ENCODE results near the gene CPOX. TPM values are rescaled to one million over a fixed set of nuclear protein-coding genes. Genes with fewer than 3 reads are reported as not detected.

CPOX gene
- total and polyA plus RNA-seq, 2 experiments from 2014 or later: 13.3 to 38.3 TPM

DNA sequence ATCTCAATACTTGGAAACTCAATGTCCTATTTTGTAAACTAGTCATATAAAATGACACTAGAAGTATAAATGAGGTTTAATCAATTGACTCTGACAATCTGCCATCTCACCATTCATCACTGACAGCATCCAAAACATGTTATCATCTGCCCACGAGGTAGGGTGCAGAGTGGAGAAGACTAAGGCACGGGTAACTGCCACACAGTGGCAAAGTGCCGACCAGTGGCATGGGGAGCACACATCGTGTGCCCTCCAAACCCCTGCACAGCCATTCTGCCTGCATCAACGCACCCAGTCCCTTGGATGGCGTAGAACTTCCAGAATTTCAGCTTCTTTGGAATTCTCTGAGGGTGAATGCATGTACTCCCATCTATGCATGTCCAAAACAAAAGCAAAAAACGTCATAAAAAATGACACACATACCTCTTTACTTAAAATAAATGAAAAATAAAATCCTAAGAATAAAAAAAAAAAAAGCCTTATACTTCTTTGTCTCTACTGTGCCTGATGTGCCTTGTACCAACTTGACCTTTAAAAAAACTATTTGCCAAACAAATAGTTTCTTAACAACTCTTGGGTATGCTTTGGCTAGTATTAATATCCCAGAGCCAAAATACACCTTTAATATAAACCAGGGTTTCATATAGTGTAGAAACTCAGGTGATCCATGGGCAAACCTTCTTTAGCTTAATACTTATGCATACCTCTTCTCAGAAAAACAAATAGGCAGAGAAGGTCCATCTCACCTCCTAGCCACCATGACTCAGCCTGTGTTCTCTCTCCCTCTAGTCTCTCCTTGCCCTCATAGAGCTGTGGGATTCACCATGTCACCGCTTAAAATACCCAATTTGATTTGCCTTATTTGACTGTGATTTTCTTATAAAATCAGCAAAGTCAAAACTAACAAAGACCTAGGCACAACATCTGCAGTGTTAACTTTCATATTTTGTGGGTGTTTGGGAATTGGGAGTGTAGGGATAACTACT lies 12.7 kb downstream of the CPOX start:
- peaks cover 17% of the 10 kb centered on the region for H4K20me1 ChIP-seq (replicated peaks; ENCODE audit: insufficient read depth)
- H3K4me3 ChIP-seq: no peak overlapping the region
- H3K4me3 Mint-ChIP-seq: no peak overlapping the region
- no peak for DNase-seq (ENCODE audit: low spot score)
- peaks cover 9% of the 10 kb centered on the region for H3K79me2 ChIP-seq (replicated peaks; ENCODE audit: insufficient read depth)
- no peaks in the 10 kb centered on the region for H3K9me2 ChIP-seq (ENCODE audit: insufficient read depth)
- no peak overlapping the region for H3K4me2 ChIP-seq
- no peaks in the 10 kb centered on the region for H3F3A ChIP-seq (replicated peaks; ENCODE audit: low read depth)
- no peak for ATAC-seq
- H3K9me3 Mint-ChIP-seq: no peaks in the 10 kb centered on the region
- peaks cover 54% of the 10 kb centered on the region for H3K36me3 ChIP-seq (ENCODE audit: insufficient read depth)
- H3K4me1 ChIP-seq (ENCODE audit: insufficient read depth): no peaks in the 10 kb centered on the region
- H3K27ac ChIP-seq (ENCODE audit: low read depth): no peak overlapping the region
- TF ChIP-seq ZNF331 (CRISPR knock-in tag; IDR thresholded peaks at IDR 0.05; ENCODE audit: low read depth): no peak
- no peak for TF ChIP-seq EZH2 (IDR thresholded peaks at IDR 0.05; ENCODE audit: low read depth, unreplicated experiment)
- TF ChIP-seq JUNB (IDR thresholded peaks at IDR 0.05; ENCODE audit: unreplicated experiment): no peak
- TF ChIP-seq, protein P1, sequence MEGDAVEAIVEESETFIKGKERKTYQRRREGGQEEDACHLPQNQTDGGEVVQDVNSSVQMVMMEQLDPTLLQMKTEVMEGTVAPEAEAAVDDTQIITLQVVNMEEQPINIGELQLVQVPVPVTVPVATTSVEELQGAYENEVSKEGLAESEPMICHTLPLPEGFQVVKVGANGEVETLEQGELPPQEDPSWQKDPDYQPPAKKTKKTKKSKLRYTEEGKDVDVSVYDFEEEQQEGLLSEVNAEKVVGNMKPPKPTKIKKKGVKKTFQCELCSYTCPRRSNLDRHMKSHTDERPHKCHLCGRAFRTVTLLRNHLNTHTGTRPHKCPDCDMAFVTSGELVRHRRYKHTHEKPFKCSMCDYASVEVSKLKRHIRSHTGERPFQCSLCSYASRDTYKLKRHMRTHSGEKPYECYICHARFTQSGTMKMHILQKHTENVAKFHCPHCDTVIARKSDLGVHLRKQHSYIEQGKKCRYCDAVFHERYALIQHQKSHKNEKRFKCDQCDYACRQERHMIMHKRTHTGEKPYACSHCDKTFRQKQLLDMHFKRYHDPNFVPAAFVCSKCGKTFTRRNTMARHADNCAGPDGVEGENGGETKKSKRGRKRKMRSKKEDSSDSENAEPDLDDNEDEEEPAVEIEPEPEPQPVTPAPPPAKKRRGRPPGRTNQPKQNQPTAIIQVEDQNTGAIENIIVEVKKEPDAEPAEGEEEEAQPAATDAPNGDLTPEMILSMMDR (conservative IDR thresholded peaks at IDR 0.05; ENCODE audit: low read depth in 2 of 2): no peak
- H3K4me1 Mint-ChIP-seq: peaks cover 5% of the 10 kb centered on the region; the same call in 2 of the 3 replicates
- H3K27ac Mint-ChIP-seq: no peak overlapping the region; the same call in 1 of the 2 replicates
- H3K27me3 Mint-ChIP-seq (ENCODE audit: insufficient read depth, low read depth, poor library complexity): no peaks in the 10 kb centered on the region
- H2AFZ ChIP-seq: no peak overlapping the region
- no peaks in the 10 kb centered on the region for H3K27me3 ChIP-seq (ENCODE audit: insufficient read depth)
- H3K36me3 Mint-ChIP-seq (ENCODE audit: low read depth): peaks cover 59% of the 10 kb centered on the region

DNA sequence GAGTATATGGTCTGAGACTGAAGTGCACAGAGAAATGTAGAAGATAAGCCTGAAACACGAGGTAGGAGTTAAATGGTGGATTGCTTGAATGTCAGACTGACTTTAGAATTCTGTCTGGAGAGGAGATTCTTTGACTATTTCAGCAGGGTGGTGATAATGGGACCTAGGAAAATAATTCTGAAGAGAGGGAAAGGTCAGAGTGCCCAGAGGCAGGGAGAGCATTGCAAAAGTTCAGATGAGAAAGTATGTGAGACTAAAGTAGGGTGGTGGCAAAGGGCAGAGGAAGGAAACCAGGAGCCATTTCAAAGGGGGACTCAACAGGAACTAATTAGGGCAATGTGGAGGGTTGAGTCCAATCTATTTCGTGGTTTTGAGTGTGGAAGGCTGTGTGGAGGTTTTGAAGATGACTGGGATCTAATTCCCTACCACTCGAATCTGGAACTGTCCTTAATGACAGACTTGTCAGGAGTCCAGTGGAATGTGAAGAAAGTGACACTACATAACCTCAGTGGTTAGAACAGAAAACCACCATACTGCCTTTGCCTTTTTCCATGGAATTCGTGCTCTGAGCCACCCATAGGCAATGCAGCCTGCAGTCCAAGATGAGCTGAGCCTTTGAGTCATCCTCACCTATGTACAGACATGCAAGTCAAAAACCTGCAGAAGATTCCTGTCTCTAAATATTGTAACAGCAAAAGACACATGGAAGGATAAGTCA lies 16.1 kb downstream of the CPOX start:
- ATAC-seq (no peak), DNase-seq (ENCODE audit: low spot score) (no peak)
- Histone ChIP-seq H3K4me2 (no peak overlapping the region), H3K4me3 (no peak overlapping the region), H3K27me3 (ENCODE audit: insufficient read depth) (no peaks in the 10 kb centered on the region), H3K79me2 (replicated peaks; ENCODE audit: insufficient read depth) (no peaks in the 10 kb centered on the region), H3K9me2 (ENCODE audit: insufficient read depth) (no peaks in the 10 kb centered on the region), H3K4me1 (ENCODE audit: insufficient read depth) (no peaks in the 10 kb centered on the region), H3K27ac (ENCODE audit: low read depth) (no peak overlapping the region), H3F3A (replicated peaks; ENCODE audit: low read depth) (no peaks in the 10 kb centered on the region), H3K36me3 (ENCODE audit: insufficient read depth) (peaks cover 34% of the 10 kb centered on the region; the same call in 1 of the 2 replicates), H4K20me1 (replicated peaks; ENCODE audit: insufficient read depth) (peaks cover 11% of the 10 kb centered on the region; the same call in 1 of the 2 replicates), H2AFZ (no peak overlapping the region)
- peaks cover 10% of the 10 kb centered on the region for H3K4me1 Mint-ChIP-seq
- peaks cover 36% of the 10 kb centered on the region for H3K36me3 Mint-ChIP-seq (ENCODE audit: low read depth)
- H3K27me3 Mint-ChIP-seq (ENCODE audit: insufficient read depth, low read depth, poor library complexity): no peaks in the 10 kb centered on the region
- H3K9me3 Mint-ChIP-seq: no peaks in the 10 kb centered on the region
- H3K4me3 Mint-ChIP-seq: no peak overlapping the region
- H3K27ac Mint-ChIP-seq: no peak overlapping the region
- TF ChIP-seq, protein P2, sequence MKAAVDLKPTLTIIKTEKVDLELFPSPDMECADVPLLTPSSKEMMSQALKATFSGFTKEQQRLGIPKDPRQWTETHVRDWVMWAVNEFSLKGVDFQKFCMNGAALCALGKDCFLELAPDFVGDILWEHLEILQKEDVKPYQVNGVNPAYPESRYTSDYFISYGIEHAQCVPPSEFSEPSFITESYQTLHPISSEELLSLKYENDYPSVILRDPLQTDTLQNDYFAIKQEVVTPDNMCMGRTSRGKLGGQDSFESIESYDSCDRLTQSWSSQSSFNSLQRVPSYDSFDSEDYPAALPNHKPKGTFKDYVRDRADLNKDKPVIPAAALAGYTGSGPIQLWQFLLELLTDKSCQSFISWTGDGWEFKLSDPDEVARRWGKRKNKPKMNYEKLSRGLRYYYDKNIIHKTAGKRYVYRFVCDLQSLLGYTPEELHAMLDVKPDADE (IDR thresholded peaks at IDR 0.05): no peak
- TF ChIP-seq, protein P3, sequence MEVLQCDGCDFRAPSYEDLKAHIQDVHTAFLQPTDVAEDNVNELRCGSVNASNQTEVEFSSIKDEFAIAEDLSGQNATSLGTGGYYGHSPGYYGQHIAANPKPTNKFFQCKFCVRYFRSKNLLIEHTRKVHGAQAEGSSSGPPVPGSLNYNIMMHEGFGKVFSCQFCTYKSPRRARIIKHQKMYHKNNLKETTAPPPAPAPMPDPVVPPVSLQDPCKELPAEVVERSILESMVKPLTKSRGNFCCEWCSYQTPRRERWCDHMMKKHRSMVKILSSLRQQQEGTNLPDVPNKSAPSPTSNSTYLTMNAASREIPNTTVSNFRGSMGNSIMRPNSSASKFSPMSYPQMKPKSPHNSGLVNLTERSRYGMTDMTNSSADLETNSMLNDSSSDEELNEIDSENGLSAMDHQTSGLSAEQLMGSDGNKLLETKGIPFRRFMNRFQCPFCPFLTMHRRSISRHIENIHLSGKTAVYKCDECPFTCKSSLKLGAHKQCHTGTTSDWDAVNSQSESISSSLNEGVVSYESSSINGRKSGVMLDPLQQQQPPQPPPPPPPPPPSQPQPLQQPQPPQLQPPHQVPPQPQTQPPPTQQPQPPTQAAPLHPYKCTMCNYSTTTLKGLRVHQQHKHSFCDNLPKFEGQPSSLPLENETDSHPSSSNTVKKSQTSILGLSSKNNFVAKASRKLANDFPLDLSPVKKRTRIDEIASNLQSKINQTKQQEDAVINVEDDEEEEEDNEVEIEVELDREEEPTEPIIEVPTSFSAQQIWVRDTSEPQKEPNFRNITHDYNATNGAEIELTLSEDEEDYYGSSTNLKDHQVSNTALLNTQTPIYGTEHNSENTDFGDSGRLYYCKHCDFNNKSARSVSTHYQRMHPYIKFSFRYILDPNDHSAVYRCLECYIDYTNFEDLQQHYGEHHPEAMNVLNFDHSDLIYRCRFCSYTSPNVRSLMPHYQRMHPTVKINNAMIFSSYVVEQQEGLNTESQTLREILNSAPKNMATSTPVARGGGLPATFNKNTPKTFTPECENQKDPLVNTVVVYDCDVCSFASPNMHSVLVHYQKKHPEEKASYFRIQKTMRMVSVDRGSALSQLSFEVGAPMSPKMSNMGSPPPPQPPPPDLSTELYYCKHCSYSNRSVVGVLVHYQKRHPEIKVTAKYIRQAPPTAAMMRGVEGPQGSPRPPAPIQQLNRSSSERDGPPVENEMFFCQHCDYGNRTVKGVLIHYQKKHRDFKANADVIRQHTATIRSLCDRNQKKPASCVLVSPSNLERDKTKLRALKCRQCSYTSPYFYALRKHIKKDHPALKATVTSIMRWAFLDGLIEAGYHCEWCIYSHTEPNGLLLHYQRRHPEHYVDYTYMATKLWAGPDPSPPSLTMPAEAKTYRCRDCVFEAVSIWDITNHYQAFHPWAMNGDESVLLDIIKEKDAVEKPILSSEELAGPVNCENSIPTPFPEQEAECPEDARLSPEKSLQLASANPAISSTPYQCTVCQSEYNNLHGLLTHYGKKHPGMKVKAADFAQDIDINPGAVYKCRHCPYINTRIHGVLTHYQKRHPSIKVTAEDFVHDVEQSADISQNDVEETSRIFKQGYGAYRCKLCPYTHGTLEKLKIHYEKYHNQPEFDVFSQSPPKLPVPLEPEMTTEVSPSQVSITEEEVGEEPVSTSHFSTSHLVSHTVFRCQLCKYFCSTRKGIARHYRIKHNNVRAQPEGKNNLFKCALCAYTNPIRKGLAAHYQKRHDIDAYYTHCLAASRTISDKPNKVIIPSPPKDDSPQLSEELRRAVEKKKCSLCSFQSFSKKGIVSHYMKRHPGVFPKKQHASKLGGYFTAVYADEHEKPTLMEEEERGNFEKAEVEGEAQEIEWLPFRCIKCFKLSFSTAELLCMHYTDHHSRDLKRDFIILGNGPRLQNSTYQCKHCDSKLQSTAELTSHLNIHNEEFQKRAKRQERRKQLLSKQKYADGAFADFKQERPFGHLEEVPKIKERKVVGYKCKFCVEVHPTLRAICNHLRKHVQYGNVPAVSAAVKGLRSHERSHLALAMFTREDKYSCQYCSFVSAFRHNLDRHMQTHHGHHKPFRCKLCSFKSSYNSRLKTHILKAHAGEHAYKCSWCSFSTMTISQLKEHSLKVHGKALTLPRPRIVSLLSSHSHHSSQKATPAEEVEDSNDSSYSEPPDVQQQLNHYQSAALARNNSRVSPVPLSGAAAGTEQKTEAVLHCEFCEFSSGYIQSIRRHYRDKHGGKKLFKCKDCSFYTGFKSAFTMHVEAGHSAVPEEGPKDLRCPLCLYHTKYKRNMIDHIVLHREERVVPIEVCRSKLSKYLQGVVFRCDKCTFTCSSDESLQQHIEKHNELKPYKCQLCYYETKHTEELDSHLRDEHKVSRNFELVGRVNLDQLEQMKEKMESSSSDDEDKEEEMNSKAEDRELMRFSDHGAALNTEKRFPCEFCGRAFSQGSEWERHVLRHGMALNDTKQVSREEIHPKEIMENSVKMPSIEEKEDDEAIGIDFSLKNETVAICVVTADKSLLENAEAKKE (CRISPR knock-in tag; IDR thresholded peaks at IDR 0.05): no peak
- TF ChIP-seq NANOG (IDR thresholded peaks at IDR 0.05; ENCODE audit: borderline replicate concordance): no peak
- no peak for TF ChIP-seq EZH2phosphoT487 (IDR thresholded peaks at IDR 0.05; ENCODE audit: unreplicated experiment)
- TF ChIP-seq STAT1 (IDR thresholded peaks at IDR 0.05; ENCODE audit: unreplicated experiment): no peak
- TF ChIP-seq POLR2AphosphoS5 (IDR thresholded peaks at IDR 0.05; ENCODE audit: low read depth): no peak

Data from GM23338 (cell line).